GM19035 (cell line): ENCODE data around the gene SNX1.
"Not testable (repeated sequence)": the region's sequence is repeated elsewhere in the genome, so short reads cannot be mapped to it uniquely, and the experiment has no call there.

Source experiments
- ATAC-seq: cut with Tn5 transposase; IDR thresholded peaks from one replicate; pipeline ENCODE4 v1.9.1; 2021; ENCODE audit not compliant: unreplicated experiment

The SNX1 gene, protein sequence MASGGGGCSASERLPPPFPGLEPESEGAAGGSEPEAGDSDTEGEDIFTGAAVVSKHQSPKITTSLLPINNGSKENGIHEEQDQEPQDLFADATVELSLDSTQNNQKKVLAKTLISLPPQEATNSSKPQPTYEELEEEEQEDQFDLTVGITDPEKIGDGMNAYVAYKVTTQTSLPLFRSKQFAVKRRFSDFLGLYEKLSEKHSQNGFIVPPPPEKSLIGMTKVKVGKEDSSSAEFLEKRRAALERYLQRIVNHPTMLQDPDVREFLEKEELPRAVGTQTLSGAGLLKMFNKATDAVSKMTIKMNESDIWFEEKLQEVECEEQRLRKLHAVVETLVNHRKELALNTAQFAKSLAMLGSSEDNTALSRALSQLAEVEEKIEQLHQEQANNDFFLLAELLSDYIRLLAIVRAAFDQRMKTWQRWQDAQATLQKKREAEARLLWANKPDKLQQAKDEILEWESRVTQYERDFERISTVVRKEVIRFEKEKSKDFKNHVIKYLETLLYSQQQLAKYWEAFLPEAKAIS

DNA sequence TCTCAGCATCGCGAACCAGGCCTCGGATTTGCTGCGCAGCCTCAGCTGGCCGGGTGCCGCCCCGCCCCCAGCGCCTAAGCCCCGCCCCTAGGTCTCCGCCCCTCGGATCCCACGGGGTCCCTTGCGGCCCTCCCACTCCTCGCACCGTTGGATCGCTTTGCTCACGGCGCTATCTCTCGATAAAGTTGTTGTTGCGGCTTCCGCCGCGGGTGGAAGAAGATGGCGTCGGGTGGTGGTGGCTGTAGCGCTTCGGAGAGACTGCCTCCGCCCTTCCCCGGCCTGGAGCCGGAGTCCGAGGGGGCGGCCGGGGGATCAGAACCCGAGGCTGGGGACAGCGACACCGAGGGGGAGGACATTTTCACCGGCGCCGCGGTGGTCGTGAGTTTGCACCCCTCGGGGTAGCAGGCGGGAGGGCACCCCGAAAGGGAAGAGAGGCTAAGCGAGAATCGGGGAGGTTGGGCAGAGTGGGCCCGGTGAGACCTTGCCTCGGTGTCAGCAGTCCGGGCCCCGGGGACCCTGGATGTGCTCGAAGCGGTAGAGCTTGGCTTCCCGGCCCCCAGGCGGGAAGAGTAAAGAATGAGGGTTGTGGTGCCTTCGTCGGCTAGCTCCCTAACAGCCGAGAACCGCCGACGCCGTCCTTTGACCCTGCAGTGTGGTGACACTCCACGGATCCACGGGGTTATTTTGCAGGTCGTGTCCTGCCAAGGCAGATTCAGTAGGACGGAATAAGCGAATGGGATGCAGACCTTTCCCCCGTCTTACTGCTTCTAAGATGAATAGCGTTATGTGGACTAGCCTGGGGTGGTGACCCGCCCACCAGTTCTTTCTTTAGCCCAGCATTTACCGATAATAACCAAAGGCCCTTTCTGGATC, at the start of gene SNX1:
Gene SNX1, plus strand, starts transcription at position 188 of the 873 bp plus-strand sequence. Its CDS starts 32 bp downstream, at position 220.
- peak; percentile 49 for ATAC-seq

DNA sequence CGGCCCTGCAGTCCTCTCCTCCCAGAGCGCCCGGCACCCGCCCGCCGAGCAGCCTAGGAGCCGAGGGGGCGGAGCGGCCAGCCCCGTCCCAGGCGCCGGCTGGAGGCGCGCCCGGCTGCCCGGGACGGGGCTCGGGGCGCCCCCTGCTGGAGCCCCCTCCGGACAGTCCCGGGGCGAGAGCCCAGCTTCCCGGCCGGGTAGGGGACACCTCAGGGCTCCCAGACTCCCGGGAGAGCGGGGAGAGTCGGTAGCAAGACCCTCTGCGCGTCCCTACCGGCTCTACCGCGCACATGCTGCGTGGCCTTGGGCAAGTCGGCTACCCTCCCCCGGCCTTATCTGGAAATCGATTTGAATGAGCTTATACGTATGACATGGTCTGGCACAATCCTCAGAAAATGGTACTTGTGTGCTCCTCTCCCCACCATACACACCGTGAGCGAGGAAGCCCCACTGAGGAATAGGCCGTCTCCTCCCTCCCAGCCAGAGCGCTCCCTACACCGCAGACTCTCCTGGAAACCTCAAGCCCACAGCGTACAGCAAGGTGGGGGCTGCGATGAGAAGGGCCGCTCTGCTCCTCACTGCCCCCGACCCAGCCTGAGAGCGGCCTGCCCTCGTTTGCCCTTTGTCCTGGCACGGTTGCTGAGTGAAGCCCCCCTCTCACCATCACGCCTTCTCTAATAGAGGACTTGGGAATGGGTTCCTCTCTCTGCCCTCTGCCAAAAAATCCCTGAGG, 49.2 kb upstream of the SNX1 start, which contains the start of gene DAPK2:
Gene DAPK2, minus strand, starts transcription at position 65 of the 733 bp plus-strand sequence. CDS start 6,224 bp downstream, outside the sequence.
- peak; percentile 72 for ATAC-seq

DNA sequence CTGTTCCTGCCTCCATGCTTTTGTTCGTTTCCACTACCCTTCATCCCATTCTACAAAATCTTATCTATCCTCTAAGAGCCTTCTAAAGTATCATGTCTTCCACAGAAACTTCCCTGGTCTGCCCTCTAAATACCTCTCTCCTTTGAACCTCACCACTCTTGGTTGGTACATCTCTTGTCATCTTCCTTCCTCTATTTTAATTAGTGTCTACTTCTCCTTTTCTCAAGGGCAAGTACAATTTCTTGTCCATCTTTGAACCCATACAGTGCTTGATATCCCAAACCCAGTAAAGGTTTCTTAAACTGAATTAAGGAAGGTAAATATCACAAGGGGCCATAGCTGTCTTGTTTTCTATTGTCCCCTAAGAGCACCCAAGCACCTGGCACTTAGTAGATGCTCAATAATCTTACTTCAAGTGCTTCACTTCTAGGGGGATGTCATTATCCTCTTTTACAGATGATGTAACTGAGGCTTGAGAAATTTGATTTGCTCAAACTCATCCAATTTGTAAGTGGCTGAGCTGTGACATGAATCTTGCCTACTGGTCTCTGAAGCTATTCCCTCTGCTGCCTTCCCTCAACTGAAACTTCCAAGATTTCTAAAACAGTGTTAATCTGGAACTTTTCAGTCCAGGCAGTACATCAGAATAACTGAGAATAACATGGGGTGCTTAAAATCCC, 46.9 kb upstream of the SNX1 start:
- no peak for ATAC-seq

DNA sequence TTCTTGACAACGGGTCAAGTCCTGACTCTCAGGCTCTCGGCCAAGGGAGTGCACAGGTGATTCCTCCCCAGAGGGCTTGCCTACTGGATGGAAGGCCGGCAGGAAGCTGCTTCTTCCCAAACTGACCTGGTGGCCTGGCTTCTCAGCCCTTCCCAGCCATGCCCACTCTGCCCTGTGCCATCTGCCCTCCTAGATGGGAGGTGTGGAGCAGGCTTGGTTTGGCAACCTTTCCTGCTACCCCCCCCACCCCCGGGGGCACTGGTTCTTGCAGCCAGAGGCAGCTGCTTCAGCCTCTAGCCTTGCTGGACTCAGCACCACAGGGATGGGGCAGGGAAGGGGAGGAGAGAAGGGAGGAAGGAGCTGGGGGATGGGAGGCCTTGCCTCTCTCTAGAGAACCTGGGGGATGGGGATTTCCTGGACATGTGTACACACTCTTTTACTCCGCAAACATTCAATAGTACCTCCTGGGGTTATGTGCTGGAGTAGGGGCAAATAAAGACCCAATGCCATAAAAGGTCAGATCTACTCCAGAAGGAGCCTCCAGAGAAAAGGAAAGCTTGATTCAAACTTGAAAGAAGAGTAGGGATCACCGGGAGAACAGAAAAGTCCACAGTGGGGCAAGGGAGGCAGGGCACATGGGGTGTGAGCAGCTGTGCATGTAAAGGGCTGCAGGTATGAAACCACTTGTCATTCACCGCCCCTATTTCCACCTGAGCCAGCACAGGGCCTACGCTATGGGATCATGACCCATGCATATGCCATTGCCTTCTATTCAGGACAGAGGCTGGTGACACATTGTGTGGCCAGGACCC, 45.3 kb upstream of the SNX1 start:
- ATAC-seq: no peak

DNA sequence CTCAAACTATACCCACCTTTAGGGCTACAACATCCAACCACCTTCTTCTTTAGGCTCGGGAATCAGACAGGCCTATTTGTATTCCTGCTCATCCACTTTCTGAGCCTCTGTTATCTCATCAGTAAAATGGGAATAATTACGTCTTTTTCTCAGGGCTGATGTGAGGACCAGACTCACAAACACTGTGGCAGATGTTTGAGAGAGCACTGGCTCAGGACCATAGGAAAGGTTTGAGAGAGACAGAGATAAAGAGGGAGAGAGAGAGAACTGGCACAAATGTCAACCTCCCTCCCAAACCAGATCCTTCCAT, 44.7 kb upstream of the SNX1 start:
- ATAC-seq: no peak

DNA sequence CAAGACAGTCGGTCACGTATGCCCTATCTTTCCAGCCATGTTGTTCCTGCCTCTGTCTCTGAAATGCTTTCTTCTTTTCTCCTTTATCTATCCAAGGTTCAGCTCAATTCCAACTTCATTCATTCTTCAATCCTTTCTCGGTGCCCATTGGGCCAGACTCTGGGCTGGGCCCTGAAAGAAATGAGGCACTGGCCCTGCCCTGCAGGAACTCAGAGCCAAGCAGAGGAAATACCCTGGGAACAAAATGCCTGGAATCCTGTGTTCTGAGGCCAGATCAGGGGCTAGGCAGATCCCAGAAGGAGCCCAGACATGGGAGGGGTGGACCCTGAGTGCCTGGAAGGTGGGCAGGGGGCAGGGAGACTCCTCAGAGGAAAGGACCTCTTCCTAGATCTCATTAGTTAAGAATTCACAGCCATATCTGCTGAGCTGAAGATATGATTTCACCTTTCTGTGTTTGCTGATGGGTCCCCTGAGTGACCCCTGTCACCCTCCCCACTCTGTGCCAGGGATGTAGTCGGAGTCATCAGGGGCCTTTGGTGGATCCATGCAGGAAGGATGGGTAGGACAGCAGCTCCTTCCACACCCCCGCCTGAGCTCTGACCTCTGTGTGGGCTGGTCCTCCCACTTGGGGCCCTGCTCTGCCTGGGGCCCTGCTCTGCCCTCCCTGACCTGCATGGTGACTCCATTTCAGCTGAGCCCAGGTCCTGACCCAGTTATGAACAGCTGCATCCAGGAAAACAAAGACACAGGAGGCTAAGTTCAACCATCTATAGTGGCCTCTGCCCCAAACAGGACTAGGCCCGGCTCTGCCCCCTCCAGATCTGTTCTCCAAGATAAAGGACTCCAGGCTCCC, 44.1 kb upstream of the SNX1 start:
- ATAC-seq: no peak

DNA sequence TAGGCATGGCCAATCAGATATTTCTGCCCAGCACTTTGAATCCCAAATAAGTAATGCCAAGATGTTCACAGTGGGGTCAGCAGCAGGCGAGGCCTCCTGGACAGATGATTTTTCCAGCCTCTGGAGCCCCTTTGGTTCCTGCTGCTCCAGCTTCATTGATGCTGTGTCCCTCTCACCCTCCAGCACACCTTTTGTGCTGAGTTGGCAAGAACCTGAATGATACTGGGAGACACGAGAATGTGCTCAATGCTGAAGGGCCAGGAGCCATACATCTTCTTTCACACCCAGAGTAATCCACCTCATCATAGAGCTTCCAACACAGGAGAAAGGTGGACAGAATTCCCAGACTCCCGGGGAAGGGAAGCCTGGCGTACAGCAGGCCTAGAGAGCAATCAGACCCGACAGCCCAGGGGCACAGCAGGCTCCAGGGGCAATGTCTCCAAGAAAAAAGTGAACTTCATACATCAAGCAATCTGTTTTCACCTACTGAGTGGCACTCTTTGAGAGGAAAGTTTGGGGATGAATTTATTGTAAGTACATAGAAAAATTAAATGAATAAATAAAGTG, 42.8 kb upstream of the SNX1 start:
- no peak for ATAC-seq

DNA sequence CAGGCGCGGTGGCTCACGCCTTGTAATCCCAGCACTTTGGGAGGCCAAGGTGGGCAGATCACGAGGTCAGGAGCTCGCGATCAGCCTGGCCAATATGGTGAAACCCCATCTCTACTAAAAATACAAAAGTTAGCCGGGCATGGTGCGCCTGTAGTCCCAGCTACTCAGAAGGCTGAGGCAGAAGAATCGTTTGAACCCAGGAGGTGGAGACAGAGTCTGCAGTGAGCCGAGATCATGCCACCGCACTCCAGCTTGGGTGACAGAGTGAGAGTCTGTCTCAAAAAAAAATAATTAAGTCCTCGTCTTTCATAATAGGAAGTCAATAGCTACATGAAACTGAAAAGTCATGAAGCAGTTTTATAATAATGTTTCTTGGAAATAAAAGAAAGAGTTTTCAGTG, 42.1 kb upstream of the SNX1 start:
- ATAC-seq: not testable (repeated sequence)

DNA sequence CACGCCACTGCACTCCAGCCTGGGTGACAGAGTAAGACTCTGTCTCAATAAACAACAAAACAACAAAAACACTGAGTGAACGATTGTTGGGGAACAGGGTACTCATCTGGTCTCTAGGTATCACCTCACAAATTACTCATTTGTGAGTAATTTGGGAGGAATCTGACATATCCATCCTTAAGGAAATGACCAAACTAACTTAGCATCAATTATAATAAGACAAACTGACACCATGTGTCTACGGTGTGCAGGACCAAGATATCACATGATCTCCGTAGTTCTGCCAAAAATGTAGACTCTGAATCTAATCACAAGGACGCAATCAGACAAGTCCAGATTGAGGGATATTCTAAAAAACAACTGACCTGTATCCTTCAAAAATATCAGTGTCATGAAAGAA, 37.5 kb upstream of the SNX1 start:
- ATAC-seq: no peak

DNA sequence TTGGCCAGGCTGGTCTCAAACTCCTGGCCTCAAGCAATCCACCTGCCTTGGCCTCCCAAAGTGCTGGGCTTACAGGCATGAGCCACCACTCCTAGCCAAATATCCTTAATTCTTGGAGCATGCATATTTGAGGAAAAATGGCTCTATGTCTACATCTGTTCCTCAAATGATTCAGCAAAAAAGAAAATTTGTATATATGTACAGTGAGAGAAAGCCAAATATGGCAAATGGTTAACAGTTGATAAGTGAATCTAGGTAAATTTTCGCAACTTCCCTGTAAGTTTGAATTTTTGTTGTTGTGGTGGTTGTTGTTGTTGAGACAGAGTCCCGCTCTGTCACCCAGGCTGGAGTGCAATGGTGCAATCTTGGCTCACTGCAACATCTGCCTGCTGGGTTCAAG, 36.7 kb upstream of the SNX1 start:
- ATAC-seq: not testable (repeated sequence)

DNA sequence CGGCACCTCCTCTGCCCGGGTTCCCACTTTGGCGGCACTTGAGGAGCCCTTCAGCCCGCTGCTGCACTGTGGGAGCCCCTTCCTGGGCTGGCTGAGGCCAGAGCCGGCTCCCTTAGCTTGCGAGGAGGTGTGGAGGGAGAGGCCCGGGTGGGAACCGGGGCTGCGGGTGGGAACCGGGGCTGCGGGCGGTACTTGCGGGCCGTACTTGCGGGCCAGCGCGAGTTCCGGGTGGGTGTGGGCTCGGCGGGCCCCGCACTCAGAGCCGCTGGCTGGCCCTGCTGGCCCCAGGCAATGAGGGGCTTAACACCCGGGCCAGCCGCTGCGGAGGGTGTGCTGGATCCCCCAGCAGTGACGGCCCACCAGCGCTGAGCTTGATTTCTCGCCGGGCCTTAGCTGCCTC, 35.1 kb upstream of the SNX1 start:
- ATAC-seq: no peak

DNA sequence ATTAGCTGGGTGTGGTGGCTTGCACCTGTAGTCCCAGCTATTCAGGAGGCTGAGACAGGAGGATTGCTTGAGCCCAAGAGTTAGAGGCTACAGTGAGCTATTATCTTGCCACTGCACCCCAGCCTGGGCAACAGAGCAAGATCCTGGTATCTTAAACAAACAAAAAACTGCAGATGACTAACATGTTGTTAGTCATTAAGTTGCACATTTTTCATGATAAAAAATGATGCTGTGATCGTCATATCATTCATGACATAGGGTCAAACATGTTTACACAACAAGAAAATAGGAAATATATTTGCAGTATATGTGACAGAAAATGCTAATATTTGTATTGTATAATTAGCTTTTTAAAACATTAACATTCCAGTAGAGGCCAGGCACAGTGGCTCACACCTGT, 29.3 kb upstream of the SNX1 start:
- no peak for ATAC-seq

DNA sequence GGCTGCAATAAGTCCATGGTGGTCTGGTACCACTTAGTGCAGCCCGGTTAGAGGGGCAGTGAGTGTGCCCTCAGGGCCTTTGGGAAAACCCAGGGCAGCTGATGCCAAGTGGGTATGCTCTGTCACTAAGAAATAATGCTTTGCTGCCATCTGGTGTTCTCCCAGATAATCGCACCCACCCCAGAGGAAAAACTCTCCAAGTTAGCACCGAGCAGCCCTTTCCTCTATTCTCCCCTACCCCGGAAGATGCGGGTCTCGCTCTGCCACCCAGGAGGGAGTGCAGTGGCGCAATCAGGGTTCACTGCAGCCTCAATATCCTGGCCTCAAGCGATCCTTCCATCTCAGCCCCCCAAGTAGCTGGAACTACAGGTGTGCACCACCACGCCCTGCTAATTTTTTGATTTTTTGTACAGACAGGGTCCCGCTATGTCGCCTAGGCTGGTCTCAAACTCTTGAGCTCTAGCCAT, 28.2 kb upstream of the SNX1 start:
- no peak for ATAC-seq

DNA sequence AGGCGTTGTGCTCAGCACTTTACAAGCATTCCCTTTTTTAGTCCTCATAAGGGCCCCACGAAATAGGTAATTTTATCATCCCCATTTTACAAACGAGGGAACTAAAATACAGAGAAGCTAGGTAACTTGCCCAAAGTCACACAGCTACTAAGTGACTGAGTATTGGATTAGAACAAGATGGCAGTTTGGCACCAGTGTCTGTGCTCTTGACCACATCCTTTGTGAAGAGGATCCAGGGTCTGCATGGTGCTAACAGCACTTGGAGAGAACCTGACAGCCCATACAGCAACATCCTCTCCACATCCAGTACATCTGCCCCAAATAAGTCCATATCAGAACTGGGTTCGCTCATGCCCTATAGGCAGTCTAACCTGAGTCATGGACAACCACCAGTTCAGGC, 27.6 kb upstream of the SNX1 start:
- ATAC-seq: no peak

DNA sequence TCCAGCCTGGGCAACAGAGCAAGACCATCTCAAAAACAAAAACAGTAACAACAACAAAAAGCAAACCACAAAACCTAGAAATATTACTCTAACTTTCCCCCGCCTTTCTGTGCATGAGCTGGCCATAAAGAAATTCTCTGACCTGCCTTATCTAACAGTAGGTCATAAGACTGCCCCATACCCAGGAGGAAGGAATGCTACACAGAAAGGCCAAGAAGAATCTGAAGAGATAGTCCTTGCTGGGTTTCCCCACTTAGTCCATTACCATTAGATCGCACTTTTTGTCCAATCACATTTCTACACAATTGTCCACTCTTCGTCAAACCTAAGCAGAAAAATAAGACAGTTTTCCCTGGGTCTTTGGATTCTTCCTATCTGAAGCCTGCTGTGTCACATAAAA, 25.7 kb upstream of the SNX1 start:
- ATAC-seq: no peak

DNA sequence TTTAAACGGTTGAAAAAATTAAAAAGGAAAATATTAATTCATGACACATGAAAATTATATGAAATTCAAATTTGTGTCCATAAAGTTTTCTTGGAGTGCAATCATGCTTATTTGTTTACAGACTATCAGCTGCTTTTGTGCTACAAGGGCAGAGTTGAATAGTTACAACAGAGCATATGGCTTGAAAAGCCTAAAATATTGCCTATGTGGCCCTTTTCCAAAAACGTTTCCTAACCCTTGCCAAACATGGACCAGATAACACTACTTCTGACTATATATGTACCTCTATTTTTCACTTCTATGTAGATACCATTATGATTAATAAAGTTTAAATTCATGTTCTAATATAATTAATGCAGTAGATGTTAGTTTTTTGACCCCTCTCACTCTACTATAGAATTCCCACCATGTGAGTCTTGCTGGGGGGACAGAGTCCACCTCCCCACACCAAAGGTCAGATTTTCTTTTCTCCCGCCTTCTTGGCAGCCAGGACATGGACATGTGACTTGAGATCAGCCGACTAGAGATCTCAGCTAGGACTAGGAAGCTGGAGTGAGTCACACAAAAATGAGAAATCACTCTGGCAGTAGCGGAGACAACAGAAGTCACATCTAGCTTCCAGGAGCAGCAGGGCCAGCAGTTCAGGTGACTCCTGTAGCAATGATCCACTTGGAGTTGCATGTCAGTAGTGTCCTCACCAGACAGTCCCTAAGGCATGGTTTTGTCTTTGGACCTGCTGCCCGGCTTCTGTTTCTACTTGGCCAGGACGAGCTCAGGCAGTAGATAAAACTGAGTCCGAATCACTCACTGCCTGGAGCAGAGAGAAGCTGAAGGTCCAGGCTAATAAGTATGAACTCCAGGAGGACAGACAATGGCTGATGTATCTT, 24.6 kb upstream of the SNX1 start:
- ATAC-seq: no peak

DNA sequence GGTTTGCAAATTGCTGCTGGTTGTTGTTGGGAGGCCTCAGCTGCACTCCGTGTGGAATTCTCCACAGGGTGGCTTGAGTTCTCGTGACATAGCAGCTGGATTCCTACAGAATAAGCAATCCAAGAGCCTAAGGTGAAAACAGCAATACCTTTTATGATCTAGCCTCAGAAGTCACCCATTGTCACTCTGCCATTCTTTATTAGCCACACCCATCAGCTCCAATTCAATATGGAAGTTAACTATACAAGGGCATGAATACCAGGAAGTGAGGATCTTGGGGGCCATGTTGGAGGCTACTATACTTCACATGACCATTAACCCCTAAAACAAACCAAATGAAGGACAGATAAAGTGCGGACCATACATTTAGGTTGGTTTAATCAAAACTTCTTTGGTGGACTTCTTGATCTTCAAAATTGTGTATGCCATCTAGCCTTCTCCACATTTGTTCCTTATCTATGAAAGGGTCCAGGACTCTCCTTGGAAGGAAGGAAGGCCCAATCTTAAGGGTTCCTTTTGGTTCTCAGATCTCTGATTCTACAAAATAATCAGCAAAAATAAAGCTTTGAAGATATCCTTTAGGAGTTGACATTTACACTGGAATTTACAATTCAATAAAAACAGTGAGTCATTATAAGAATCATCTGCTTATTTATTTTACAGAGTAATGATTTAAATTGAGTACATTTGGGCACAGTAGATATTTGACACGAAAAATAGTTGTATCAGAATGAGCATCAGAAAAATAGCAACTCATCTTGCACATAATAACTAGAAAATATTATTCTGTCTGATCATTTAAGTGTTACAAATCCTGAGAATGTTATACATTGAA, 23.6 kb upstream of the SNX1 start:
- no peak for ATAC-seq
